A172 (cell line): Measurements from ENCODE around the gene LSS. TPM values are rescaled to one million over a fixed set of nuclear protein-coding genes. Genes with fewer than 3 reads are reported as not detected.

Experiments
- total RNA-seq: library from RNA; depleted of rRNA; stranded (reverse); fragments of >200 nt; shearing (Covaris generic); gene quantifications from 2 replicates; pipeline ENCODE4 v1.2.3, GENCODE V29; 2014; rRNA removed

Gene LSS
- total RNA-seq, 1 experiment from 2014 or later = 76.0 TPM

Other genes starting within 250 kb of the LSS start
- gene COL6A1, start 247.0 kb downstream of the LSS start, total RNA-seq = 329 and 393 TPM in 2 replicates
- 163 and 221 TPM in 2 replicates for gene COL6A2, start 130.7 kb downstream of the LSS start, total RNA-seq
- 0.45 TPM in 1 of 2 replicates, not detected in the other for gene FTCD, start 73.2 kb downstream of the LSS start, total RNA-seq
- gene SPATC1L, start 44.3 kb downstream of the LSS start, total RNA-seq = 13.9 and 16.0 TPM in 2 replicates
- 57.6 and 61.7 TPM in 2 replicates for gene MCM3AP, start 56.8 kb upstream of the LSS start, total RNA-seq
- 13.7 and 25.5 TPM in 2 replicates for gene YBEY, start 57.6 kb upstream of the LSS start, total RNA-seq
- 7.8 and 8.9 TPM in 2 replicates for gene C21orf58, start 95.1 kb upstream of the LSS start, total RNA-seq
- gene PCNT, start 95.4 kb upstream of the LSS start, total RNA-seq = 20.1 and 20.5 TPM in 2 replicates
- gene DIP2A, start 230.1 kb upstream of the LSS start, total RNA-seq = 8.9 and 9.9 TPM in 2 replicates